GM12891 (cell line): ENCODE results near the gene POU2F2.

ENCODE experiments used
- DNase-seq: peaks from one replicate; pipeline ENCODE4 v3.0.0; 2011; ENCODE audit warnings: low spot score; ENCODE audit not compliant: insufficient read length
- FAIRE-seq: peaks from 2 replicates; lab custom pipeline; 2011; peaks lifted over from hg19 to GRCh38; lab: Jason Lieb, UNC
- PAX5 ChIP-seq: IDR thresholded peaks from 2 replicates; pipeline ENCODE4 v1.6.1; 2011; ENCODE audit warnings: low read length, moderate library complexity, mild to moderate bottlenecking; ENCODE audit not compliant: insufficient read depth, severe bottlenecking
- POLR2A ChIP-seq: IDR thresholded peaks from 2 replicates; pipeline ENCODE4 v1.6.1; 2011; ENCODE audit warnings: low read depth, low read length, control low read depth
- POLR2AphosphoS5 ChIP-seq: IDR thresholded peaks from 2 replicates; pipeline ENCODE4 v1.6.1; 2011; ENCODE audit warnings: low read depth, low read length, control low read depth
- POU2F2 ChIP-seq: IDR thresholded peaks from 2 replicates; pipeline ENCODE4 v1.6.1; 2011; ENCODE audit warnings: low read depth, mild to moderate bottlenecking, control low read depth, low read length, moderate library complexity
- SPI1 ChIP-seq: IDR thresholded peaks from 2 replicates; pipeline ENCODE4 v1.6.1; 2011; ENCODE audit warnings: low read depth, low read length, control low read depth
- TAF1 ChIP-seq: IDR thresholded peaks from 2 replicates; pipeline ENCODE4 v1.6.1; 2011; ENCODE audit warnings: low read depth, low read length, control low read depth

Gene POU2F2

GRCh38 chr19:42076380-42076944 is 55.8 kb downstream of the POU2F2 start:
- DNase-seq (peak; percentile 50), FAIRE-seq (no peak)
- TF ChIP-seq TAF1, result no peak
- TF ChIP-seq POLR2AphosphoS5, result no peak

- DNase-seq (peak; percentile 97), FAIRE-seq (peak; percentile 100)
- TF ChIP-seq SPI1 (peak; percentile 48), POLR2AphosphoS5 (peak; percentile 79), TAF1 (peak; percentile 87), POLR2A (peak; percentile 78), PAX5 (peak; percentile 31), POU2F2 (peak; percentile 76; the same call in 1 of the 2 replicates)
Measured at GRCh38 chr19:42075616-42076379, 56.4 kb downstream of the POU2F2 start, which contains the start of gene ZNF574. Gene ZNF574, plus strand, starts transcription at chr19:42076166. Its CDS starts 2,441 bp downstream, at chr19:42078607.

GRCh38 chr19:42075364-42075615 is 57.0 kb downstream of the POU2F2 start:
- no peak for FAIRE-seq
- DNase-seq, result no peak
- TF ChIP-seq POLR2AphosphoS5, result 0 out of 2 replicates have a peak, but pooled peaks have one; percentile 22
- TF ChIP-seq TAF1, result no peak

- DNase-seq, result no peak
- FAIRE-seq, result no peak
- peak; percentile 44; the same call in 1 of the 2 replicates for TF ChIP-seq POLR2A
- no peak for TF ChIP-seq POU2F2
Measured at GRCh38 chr19:42074513-42075363, 57.5 kb downstream of the POU2F2 start.

- TF ChIP-seq POLR2A, result no peak
- DNase-seq, result no peak
- no peak for FAIRE-seq
Measured at GRCh38 chr19:42071247-42071646, 61.0 kb downstream of the POU2F2 start.

- no peak for DNase-seq
- no peak for FAIRE-seq
- no peak for TF ChIP-seq POU2F2
- TF ChIP-seq TAF1, result no peak
- TF ChIP-seq POLR2A, result no peak
- no peak for TF ChIP-seq POLR2AphosphoS5
- TF ChIP-seq PAX5, result no peak
- TF ChIP-seq SPI1, result no peak
Measured at GRCh38 chr19:42069619-42070351, 62.5 kb downstream of the POU2F2 start, which contains the start of gene GRIK5. Gene GRIK5, minus strand, starts transcription at chr19:42070206. Its CDS starts 4,436 bp downstream, at chr19:42065770.

GRCh38 chr19:42068756-42069571 is 63.3 kb downstream of the POU2F2 start:
- FAIRE-seq, result no peak

GRCh38 chr19:42068361-42068755 is 63.9 kb downstream of the POU2F2 start:
- TF ChIP-seq SPI1 (no peak), POU2F2 (no peak), POLR2A (no peak), POLR2AphosphoS5 (no peak), TAF1 (no peak), PAX5 (no peak)
- no peak for FAIRE-seq
- no peak for DNase-seq

More at GRCh38 chr19:42068756-42069571, 63.3 kb downstream of the POU2F2 start:
- DNase-seq, result no peak
- TF ChIP-seq PAX5 (no peak), POU2F2 (no peak), POLR2A (no peak), TAF1 (no peak), POLR2AphosphoS5 (no peak), SPI1 (no peak)

GRCh38 chr19:42067315-42067888 is 64.8 kb downstream of the POU2F2 start:
- no peak for DNase-seq
- no peak for TF ChIP-seq PAX5
- TF ChIP-seq POLR2AphosphoS5, result no peak
- no peak for TF ChIP-seq POU2F2
- no peak for TF ChIP-seq POLR2A
- TF ChIP-seq SPI1, result no peak
- no peak for TF ChIP-seq TAF1
- FAIRE-seq, result no peak
